K562 (cell line): ENCODE measurements around the gene KCTD6.

Experiments
- GABPA ChIP-seq: fragments of 200-800 bp; sonication (Bioruptor generic); conservative IDR thresholded peaks from 2 replicates; pipeline ENCODE4 v1.6.1; 2016; ENCODE audit warnings: low read depth, missing genetic modification characterization, missing compliant biosample characterization
- HNRNPLL ChIP-seq: fragments of 200-400 bp; formaldehyde crosslinking; IDR thresholded peaks from 2 replicates; pipeline ENCODE4 v1.6.1; 2017; ENCODE audit warnings: low read length, low read depth, mild to moderate bottlenecking; ENCODE audit not compliant: poor library complexity, severe bottlenecking
- POLR2A ChIP-seq: fragments of 450-650 bp; conservative IDR thresholded peaks from 2 replicates; pipeline ENCODE4 v1.6.1; 2016
- POLR2AphosphoS5 ChIP-seq: IDR thresholded peaks from 2 replicates; pipeline ENCODE4 v1.6.1; 2011; ENCODE audit warnings: mild to moderate bottlenecking, low read depth, low read length, moderate library complexity; ENCODE audit not compliant: control insufficient read depth, insufficient read depth
- USF2 ChIP-seq: sonication (generic); formaldehyde crosslinking; IDR thresholded peaks from 2 replicates; pipeline ENCODE4 v1.5.0; 2020; ENCODE audit warnings: missing genetic modification reagents
- ZNF764 ChIP-seq: fragments of 250-450 bp; sonication (Bioruptor Pico); IDR thresholded peaks from 2 replicates; pipeline ENCODE4 v1.4.0; 2020; ENCODE audit warnings: low read depth, mild to moderate bottlenecking, moderate library complexity

- TF ChIP-seq USF2 (CRISPR knock-in tag) (no peak), HNRNPLL (no peak), POLR2A (no peak), ZNF764 (no peak), POLR2AphosphoS5 (no peak), GABPA (tag) (no peak)
These were observed 48.4 kb downstream of the KCTD6 start for GRCh38 chr3:58540176-58540858.
